Activated CD4-positive, alpha-beta T cell treated with anti-CD3 and anti-CD28 coated beads for 24 hours (primary cell): ENCODE measurements around the gene POGLUT2.

Experiments used
- DNase-seq, 2 donors: peaks; one replicate each; pipeline ENCODE4 v3.0.0-alpha.2; 2020; ENCODE audit warnings: low read depth in 2 of 2

POGLUT2 gene

GRCh38 chr13:102798581-102799425, at the start of gene POGLUT2, which contains the start of gene BIVM:
POGLUT2 (minus strand) TSS chr13:102798976; CDS start chr13:102798670, 306 bp downstream.
BIVM (plus strand) TSS chr13:102799119; CDS start chr13:102807268, 8,149 bp downstream.
- peak; percentile 61 to 78 for DNase-seq

- no peak for DNase-seq
These were observed 48.8 kb upstream of the POGLUT2 start for GRCh38 chr13:102847272-102848234.

- DNase-seq, result peak in 1 of 2 donors; percentile 20
These were observed 47.7 kb upstream of the POGLUT2 start for GRCh38 chr13:102846261-102847015.

GRCh38 chr13:102845630-102846260, 47.0 kb upstream of the POGLUT2 start, which contains the start of gene ERCC5:
ERCC5 (plus strand) TSS chr13:102846032; CDS start chr13:102846267, 235 bp downstream.
- peak; percentile 91 to 93 for DNase-seq

GRCh38 chr13:102845289-102845629, 46.5 kb upstream of the POGLUT2 start:
- DNase-seq, result no peak

GRCh38 chr13:102839462-102839861, 40.7 kb upstream of the POGLUT2 start:
- no peak for DNase-seq

GRCh38 chr13:102838982-102839381, 40.2 kb upstream of the POGLUT2 start:
- no peak for DNase-seq

- DNase-seq, result no peak
These were observed 39.5 kb upstream of the POGLUT2 start for GRCh38 chr13:102838273-102838672.

- DNase-seq, result no peak
These were observed 37.7 kb upstream of the POGLUT2 start for GRCh38 chr13:102836471-102836870.

- DNase-seq, result no peak
These were observed 31.9 kb upstream of the POGLUT2 start for GRCh38 chr13:102830646-102831045.

GRCh38 chr13:102825921-102826706, 27.3 kb upstream of the POGLUT2 start:
- DNase-seq, result no peak

- DNase-seq, result no peak
These were observed 26.6 kb upstream of the POGLUT2 start for GRCh38 chr13:102825400-102825799.

GRCh38 chr13:102817907-102818306, 19.1 kb upstream of the POGLUT2 start:
- DNase-seq, result no peak

- DNase-seq, result no peak
These were observed 18.5 kb upstream of the POGLUT2 start for GRCh38 chr13:102817241-102817640.

GRCh38 chr13:102816708-102817107, 17.9 kb upstream of the POGLUT2 start:
- no peak for DNase-seq

- DNase-seq, result no peak
These were observed 17.0 kb upstream of the POGLUT2 start for GRCh38 chr13:102815788-102816187.

- DNase-seq, result no peak
These were observed 16.0 kb upstream of the POGLUT2 start for GRCh38 chr13:102814793-102815192.

GRCh38 chr13:102814025-102814607, 15.3 kb upstream of the POGLUT2 start:
- DNase-seq, result no peak

GRCh38 chr13:102812611-102813287, 14.0 kb upstream of the POGLUT2 start:
- DNase-seq, result no peak
